Endometrium (tissue), 2 donors: ENCODE results near the gene MYOCD.

ENCODE experiments used
- FAIRE-seq: peaks from 2 replicates; lab custom pipeline; 2012; peaks lifted over from hg19 to GRCh38; lab: Jason Lieb, UNC
- donor health status: control.
- donor health status: control.

The MYOCD gene

DNA sequence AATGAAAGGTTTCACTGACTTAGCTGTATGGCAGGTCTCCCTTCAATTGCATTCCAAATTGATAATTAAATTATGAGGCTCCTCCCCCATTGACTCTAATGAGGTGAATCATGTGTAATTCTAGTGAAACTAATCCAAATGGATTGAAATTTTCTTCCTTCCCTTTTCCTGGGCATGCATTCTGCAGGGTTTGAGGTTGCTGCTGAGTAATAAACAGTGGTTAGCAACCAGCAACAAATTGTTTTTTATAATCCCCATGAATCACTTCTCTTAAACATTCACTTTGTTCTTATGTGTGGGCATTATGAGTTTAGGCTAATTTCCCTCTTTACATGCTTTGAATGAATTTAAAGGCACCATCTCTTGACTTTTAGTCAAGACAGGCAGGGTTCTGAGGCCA, 43.4 kb downstream of the MYOCD start:
- no peak for FAIRE-seq

DNA sequence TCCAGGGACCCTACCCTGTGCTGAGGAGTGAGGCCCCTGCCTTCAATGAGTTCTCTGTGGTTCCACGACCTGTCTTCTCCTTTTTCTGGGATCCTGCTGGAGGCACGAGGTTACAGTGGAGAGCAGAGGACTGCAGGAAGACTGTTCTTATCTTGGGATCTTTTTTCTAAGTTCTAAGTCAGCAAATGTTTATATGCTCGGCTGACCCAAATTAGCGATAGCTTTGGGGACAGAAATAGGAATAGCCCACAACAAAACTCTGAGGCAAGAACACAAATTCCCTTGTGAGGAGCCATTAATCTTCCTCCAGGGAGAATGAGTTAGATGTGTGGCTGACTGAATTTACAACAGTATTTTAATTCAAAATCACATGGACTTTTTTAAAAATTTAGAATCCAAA, 46.7 kb downstream of the MYOCD start:
- FAIRE-seq: no peak

DNA sequence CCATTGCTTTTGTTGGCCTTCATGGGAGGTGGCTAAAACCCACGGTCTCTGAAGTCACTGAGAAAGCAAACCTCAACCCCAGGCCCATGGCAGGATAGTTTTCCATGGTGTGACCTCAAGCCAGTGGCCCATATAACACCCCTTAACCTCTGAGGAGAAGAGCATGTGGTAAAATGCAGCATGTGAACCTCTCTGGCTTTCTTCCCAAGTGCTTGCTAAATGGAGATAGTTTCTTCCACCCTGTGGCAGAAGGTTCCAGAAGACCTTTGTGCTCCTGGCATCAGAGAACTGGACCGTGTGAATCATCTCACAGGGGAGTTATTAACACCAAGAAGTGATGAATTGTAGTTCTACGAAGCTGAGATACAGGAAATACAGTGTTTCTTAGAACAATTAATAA, 47.3 kb downstream of the MYOCD start:
- no peak for FAIRE-seq

DNA sequence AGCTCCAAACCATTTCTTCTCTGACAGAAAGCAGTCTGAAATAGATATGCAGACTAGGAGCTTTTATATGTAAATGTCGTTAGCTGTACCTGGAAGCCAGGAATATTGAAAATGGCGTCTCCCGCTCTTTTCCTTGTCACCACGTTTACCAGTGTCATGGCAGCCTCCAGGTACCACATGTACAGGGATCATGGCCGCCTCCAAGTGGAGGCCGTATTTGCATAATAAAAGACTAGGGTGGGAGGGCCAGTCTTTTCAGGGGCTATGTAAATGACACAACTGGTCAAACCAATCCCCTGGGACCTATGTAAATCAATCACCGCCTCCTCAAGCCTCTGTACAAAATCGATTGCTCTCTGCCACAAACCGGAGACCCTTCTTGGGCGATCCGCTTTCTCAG, 54.3 kb downstream of the MYOCD start:
- FAIRE-seq: no peak

DNA sequence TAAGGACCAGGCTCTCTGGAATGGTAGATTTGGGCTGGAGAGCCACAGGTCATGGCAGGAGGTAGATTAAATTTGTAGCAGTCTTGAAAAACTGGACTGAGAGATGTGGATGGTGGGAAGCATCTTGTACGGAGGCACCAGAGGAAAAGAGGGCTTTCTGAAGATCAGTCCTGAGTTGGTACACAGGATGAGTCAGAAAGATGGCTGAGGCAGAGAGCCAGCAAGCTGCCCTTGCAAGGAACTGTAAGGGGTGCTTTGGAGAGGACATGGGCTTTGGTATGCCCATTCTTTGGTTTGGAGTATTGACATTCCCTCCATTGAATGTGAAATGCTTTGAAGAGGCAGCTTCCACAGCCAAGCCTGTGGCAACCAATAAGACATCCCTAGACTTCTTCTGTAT, 55.9 kb downstream of the MYOCD start:
- FAIRE-seq: no peak

DNA sequence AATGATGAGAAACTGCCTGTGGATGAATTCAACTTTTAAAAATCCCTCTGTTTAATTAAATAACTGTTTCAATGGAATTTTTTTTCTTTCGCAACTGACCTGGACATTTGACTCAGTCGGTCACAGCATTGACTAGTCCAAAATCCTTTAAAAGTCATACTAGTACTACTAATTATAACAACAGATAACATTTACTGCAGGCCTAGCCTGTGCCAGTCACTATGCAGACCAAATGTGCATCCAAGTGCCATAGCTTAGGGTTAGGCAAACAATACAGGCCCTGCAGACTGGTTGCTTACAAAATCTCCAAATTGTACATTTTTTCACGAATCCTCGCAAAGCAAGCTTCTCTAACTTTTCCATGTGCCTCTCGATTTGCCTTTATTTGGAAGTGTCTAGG, 56.6 kb downstream of the MYOCD start:
- no peak for FAIRE-seq

DNA sequence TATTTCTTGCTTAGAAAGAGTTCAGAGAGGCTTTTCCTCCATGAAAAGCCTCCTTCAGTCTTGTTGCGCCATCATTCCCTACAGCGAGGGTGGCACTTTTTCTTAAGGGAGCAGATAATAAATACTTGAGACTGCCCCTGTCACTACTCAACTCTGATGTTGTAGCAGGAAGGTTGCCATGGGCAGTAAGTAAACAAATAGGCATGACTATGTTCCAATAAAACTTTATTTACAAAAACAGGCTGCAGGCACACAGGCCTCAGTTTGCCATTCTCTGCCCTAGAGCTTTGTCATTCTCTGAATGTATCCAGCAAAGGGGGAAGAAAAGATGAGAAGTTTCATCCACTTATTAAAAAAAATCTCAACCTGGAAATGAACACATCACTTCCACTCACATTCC, 60.4 kb downstream of the MYOCD start:
- FAIRE-seq: no peak

DNA sequence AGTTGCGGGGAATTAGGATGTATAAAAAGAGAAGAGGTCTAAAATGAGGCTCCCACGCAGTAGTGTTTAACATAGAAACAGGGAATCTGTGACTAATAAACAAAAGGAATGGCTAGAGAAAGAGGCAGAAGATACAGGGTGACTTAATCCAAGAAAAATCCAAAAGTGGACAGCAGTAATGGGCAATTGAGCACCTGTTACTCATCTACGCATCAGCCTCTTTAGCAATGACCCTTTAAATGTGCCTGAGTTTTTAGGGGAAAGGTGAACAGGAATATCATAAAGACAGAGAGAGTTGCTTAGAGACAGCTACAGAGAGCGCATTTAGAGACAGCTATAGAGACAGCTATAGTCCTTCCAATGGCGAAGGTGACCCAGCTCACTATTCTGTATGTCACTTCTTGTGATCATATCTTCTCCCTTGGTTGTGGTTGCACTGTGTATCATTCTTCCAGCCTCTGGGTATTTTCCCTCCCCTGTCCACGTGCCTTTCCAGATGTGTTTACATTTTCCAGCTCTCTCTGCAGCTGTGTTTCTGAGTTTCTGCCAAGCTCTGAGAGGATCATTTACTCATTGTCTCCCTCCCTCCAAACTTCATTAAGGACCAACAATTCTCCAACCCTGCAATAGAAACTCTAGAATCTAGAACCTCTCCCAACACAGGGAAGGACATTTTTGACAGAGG, 61.5 kb downstream of the MYOCD start:
- peak; percentile 93 for FAIRE-seq

DNA sequence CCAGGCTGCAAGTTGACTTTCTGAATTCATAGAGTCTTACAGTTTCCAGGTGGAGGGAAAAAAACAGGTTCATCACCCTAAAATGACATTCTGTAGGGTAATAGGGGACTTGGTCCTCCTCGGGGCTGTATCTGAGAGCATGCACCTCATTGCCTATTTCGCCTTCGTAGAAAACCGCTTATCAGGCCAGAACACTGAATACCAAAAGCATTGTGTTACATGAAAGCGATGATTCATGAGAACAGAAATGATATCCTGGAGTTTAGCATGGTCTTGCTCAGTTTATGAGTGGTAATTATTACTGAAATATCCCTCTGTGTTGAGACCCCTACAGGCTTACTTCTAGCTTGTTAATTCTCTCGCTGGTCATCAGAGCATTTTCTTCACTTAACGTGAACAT, 62.2 kb downstream of the MYOCD start:
- peak; percentile 82 for FAIRE-seq

DNA sequence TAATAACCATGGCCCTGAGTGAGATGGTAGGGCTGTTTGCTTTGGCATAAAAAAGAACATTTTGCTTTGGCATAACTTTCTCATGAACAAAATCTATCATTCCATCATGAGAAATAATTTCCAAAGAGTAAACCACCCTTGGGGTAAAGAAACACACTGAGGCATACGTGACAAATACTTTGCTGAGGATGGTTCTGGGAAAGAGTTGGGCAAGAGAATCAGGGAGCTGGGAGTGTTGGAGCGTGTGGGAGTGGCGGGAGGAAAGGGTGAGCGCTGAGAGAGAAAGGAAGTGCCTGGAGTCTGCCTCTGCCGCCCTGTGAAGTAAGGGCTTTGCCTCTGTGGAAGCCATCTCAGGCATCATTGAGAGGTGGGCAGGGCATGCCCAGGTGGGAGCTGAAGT, 63.4 kb downstream of the MYOCD start:
- FAIRE-seq: no peak

DNA sequence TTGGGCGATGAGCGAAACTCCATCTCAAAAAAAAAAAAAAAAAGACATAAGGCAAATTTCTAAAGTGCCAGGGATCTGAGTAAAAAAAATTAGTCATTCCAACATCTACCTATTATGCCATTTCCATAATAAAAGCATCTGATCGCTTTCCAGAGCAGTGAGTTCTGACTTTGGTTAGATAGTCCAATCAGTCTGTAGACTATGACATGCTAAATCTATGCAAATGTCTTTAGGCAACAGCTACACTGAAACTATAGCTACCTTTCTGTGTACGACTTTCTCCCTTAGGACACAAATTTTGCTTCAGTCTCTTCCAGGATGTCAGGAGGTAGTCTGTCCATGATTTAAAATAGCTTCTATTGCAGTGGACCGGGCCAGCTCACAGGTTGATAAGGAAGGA, 64.7 kb downstream of the MYOCD start:
- FAIRE-seq: no peak

DNA sequence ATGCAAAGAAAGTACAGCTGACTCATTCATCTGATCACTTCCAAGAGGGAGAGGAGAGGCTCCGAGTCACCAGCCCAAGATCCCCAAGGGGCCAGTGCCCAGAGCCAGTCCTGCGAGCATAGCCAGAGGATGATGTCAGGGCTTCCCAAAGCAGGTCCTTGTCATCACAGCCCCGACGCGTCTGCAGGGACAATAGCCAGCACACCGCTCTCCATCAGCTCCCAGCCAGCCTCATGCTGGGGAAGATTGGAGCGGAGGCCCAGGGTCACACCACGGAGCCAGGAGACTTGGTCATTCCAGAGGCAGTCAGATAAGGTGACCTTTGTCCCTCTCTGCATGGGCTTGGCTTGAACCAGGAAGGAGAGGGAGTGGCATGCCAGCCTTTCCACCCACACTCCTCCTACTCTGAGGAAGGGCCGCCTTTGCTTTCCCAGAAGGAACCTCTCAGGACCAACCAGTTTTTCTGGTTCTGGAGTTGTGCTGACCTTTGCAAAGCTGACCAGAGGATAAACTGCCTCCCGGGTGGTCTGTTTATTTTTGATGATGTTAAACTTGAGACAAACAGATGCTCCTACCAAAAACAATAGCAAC, 65.3 kb downstream of the MYOCD start:
- peak; percentile 99 for FAIRE-seq

DNA sequence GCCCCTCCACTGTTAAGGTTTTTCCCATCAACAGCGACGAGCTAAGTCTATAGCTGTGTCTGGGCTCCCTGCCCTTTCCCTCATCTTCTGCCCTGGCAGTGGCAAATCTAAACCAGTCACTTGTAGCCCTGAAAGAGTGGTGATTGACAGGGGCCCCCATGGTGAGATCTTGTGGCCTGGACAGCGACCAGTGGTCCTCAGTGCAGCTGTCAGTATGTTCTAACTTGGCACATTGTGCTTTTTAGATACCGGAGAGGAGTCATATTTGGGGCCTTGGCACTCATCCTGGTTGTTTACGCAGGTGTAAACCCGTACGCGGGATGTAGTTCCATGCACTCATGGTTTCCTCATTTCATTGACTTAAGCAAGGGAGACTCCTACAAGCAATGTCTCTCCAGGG, 66.1 kb downstream of the MYOCD start:
- FAIRE-seq: no peak

DNA sequence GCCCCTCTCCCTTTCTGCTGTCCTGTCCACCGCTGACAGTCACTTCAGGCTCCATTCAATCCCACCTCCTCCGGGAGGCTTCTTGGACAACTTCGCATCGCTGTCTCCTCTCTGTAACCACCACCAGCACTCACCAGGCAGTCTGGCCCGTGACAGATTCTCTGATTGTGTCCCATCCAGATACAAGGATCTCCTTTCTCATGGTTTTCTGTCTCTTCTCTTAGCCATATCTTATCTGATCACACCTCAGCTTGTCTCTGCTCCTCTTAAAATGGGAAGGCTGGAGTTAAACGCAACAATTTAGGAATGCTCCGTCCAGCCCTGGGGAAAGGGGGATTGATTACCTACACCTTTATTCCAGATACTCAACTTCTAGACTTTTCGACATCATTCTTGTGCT, 66.7 kb downstream of the MYOCD start:
- no peak for FAIRE-seq

DNA sequence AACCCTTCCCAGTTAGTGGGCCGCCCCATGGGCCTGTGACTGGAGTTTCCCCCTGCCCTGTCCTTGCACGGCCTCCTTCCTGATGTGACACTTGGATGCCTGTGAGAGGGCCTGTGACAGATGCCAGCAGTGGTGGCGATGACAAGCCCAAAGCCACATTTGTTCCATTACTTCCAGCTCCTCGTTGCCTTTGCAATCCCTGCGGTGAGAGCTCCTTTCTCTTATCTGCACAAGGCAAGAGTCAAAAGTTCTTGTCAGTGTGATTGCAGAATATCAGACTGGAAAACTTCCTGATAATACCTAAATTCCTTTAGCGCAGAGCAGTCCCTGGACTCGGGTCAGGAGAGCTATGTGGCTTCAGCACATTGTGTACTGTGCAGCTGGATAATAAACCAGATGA, 69.2 kb downstream of the MYOCD start:
- peak; percentile 64 for FAIRE-seq

DNA sequence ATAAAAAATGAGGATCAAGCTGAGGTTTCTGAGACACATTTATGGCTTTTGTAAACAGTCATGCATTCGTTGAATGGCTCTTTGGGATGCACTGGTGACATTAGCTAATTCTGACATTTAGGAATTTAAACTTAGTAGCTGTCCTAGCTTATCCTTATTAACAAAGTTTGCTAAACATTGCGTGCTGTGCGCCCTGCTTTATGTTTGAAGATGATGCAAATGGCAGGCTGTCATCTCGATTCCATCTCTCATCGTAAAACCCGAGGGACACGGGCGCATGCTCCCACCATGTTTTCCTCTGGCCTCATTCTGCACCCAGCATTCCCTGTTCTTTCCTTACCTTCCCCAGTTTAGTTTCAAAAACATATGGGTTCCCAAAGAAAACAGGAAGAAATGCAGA, 69.8 kb downstream of the MYOCD start:
- FAIRE-seq: peak; percentile 4

DNA sequence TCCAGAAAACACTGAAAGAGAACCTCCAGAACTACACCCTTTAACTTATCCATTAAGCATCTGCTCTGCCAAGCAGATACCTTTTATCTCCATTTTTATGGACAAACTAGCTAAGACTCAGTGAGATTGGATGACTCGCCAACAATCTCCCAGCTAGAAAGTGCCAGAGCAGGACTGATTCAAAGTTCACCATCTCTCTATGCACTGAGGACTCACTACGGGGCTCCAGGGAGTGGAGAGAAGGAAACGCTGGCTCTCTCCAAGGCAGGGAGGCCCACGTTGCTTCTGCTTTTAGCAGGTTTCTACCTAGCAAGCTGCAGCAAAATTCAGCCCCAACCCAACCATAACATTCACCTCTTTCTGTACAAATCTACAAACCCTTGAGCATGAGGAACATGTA, 70.8 kb downstream of the MYOCD start:
- no peak for FAIRE-seq

DNA sequence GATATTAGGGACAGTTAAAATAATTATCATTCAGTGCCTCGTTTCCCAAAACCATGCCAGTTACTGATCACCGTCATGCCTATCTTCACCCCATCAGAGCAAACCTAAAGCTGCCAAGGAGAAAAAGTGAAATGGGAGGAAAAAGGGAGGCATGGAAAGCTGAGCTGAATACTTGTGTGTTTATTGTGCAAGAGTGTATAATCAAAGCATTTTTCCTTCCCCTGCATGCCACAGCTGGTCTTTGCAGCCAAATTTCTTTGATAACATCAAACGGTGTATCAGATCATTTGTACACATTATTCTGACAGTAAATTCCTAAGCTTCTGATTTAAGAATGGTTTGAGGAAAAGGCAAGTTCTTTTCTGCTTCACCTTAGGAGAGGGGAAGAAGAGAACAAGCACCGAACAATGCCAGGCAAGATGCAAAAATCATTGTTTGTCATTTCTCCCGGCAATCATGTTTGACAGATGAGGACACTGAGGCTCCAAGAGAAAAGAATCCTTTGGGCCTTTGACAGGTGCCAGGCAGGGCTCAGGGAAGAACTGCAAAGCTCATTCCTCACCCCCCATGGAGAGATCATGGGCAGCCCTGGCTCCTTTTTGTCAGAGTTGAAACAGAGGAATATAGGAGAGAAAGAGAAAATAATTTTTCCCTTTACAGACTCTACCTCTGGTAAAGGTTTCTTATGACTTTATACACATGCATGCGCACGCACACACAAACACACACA, 72.2 kb downstream of the MYOCD start:
- FAIRE-seq: no peak

DNA sequence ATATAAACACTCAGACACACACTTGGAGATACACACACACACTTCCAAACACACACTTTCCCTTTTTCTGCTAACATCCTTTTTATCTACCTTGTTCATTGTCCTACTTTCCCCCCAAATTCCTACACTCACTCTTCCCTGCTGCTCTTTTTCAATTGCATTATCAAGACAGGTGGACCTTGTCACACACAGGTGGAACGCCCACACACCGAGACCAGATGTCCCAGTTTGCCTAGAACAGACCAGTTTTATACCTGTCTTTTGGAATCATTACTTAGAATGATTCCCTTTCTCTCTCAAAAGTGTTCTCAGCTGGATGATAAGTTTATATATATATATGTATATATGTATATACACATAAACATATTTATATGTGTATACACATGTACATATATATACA, 72.9 kb downstream of the MYOCD start:
- FAIRE-seq: no peak

DNA sequence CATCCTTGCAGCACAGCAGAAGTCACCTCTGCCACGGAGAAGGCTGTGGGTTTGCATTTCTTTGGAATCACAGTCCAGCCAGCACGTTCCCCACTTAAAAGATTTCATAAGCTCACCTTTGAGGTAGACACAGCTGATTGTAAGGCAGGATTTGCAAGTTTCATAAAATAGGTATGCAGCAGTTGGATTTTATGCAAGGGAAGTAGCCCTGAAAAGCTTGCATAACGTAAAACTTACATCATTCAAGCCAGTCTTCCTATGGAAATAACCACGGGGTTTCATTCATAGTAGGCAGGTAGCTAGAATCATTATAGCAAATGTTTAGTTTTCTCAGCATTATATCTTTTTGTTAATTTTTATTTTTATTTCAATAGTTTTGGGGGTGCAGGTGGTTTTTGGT, 73.8 kb downstream of the MYOCD start:
- no peak for FAIRE-seq

DNA sequence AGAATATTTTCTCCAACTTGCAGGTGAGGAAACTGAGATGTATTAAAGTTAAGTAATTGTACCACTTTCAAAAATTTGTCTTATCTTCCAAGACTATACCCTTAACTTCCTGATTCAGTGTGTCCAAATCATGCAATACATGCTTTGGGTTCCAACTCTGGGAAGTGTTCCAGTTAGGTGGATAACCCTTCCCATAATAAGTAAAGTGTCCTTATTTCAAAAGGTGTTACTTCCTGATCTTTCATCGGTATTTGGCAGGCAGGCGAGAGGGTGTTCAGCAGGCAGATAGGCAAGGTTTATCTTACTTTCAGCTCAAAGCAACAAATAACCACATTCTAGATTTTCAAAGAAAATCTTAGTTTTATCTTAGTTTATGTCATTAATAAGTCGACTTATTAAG, 77.4 kb downstream of the MYOCD start:
- no peak for FAIRE-seq

DNA sequence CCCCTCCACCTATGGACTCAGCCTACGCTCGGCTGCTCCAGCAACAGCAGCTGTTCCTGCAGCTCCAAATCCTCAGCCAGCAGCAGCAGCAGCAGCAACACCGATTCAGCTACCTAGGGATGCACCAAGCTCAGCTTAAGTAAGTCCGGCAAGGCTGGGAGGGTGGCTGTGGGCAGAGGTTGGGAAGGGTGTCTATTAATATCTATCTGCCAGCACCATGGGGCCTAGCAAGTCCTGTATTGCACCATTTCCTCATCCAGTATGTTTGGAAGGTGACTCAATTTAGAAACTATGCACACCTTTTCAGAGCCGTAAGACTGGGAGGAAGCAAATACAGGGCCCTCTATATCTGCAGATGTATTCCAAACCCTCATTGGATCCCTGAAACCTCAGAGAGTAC, 78.6 kb downstream of the MYOCD start:
- no peak for FAIRE-seq

DNA sequence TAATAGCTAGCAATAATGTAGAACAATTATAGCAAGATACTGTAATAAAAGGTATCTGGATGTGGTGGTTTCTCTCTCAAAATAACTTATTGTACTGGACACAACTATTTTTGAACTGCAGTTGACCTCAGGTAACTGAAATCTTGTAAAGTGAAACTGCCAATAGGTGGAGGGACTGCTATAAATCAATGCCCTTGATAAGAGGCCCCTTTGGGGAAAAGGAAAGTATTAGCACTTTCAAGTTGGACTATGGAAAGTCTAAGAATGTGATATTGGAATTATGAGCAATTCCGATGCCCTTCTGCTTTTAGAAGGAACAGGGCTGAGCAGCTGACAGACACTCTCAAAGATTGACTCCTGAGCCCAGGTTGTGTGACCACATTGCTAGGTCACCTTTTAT, 79.1 kb downstream of the MYOCD start:
- FAIRE-seq: no peak

DNA sequence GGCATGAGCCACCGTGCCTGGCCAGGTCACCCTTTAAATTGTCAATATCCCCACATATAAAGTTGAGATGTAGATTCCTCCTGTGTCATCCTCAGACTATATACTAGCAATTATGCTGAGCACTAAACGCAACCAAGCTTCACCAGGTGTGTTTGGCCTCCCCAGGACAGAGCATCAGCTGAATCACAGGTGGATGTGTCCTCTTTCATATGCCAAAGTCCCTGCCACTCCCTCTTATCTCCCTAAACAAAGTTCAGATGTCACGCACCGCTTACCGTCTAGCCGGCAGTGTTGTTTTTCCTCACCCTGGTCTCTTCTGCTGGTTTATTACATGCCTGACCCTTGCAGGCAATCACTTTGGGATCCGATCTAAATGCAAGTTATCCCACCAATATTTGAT, 79.8 kb downstream of the MYOCD start:
- no peak for FAIRE-seq
